ENCODE measurements around the gene PRX. TPM values are rescaled to one million over a fixed set of nuclear protein-coding genes. Genes with fewer than 3 reads are reported as not detected.
"Not testable (repeated sequence)": the region's sequence is repeated elsewhere in the genome, so short reads cannot be mapped to it uniquely, and the experiment has no call there.

The PRX gene
- polyA plus RNA-seq: 0.21 TPM

GRCh38 chr19:40413291-40413845 lies at the start of gene PRX:
TSS of gene PRX (minus strand) at chr19:40413378. CDS start at chr19:40407932, 5,446 bp downstream.
- Mint-ChIP-seq H3K4me3 (peak within 1 kb of the TSS in 1 of 4 donors; percentile 65), H3K27me3 (peaks cover 1% of the 10 kb centered on the region)

GRCh38 chr19:40461669-40462221 lies 48.6 kb upstream of the PRX start:
- H3K27ac Mint-ChIP-seq: peak overlapping the region in 1 of 3 donors; percentile 63
- H3K9me3 Mint-ChIP-seq: no peaks in the 10 kb centered on the region
- peaks cover 14 to 24% (median 24%) of the 10 kb centered on the region in 3 donors for H3K4me1 Mint-ChIP-seq
- H3K4me3 Mint-ChIP-seq: peak overlapping the region in 3 of 4 donors; percentile 24 to 50 (median 47)
- no peaks in the 10 kb centered on the region for H3K36me3 Mint-ChIP-seq
- peaks cover 4% of the 10 kb centered on the region for H3K27me3 Mint-ChIP-seq

More at GRCh38 chr19:40413291-40413845, at the start of gene PRX:
- no peak within 1 kb of the TSS for H3K27ac Mint-ChIP-seq
- H3K36me3 Mint-ChIP-seq: no peaks in the 10 kb centered on the region
- H3K9me3 Mint-ChIP-seq: no peaks in the 10 kb centered on the region
- H3K4me1 Mint-ChIP-seq: peaks cover 7 to 18% (median 9%) of the 10 kb centered on the region in 3 donors

GRCh38 chr19:40460185-40460584 lies 47.0 kb upstream of the PRX start:
- Mint-ChIP-seq H3K4me1 (peaks cover 9 to 15% (median 15%) of the 10 kb centered on the region in 3 donors), H3K27ac (no peak overlapping the region), H3K9me3 (no peaks in the 10 kb centered on the region), H3K36me3 (peaks cover under 1% of the 10 kb centered on the region), H3K4me3 (no peak overlapping the region), H3K27me3 (no peaks in the 10 kb centered on the region)

GRCh38 chr19:40458597-40458974 lies 45.4 kb upstream of the PRX start:
- H3K36me3 Mint-ChIP-seq: peaks cover 1% of the 10 kb centered on the region
- H3K27ac Mint-ChIP-seq: no peak overlapping the region
- H3K9me3 Mint-ChIP-seq: no peaks in the 10 kb centered on the region
- no peak overlapping the region for H3K4me3 Mint-ChIP-seq
- H3K27me3 Mint-ChIP-seq: no peaks in the 10 kb centered on the region
- peaks cover 9 to 10% (median 9%) of the 10 kb centered on the region in 3 donors for H3K4me1 Mint-ChIP-seq

GRCh38 chr19:40457953-40458596 lies 44.9 kb upstream of the PRX start:
- Mint-ChIP-seq H3K4me1 (peaks cover 8 to 10% (median 9%) of the 10 kb centered on the region in 3 donors), H3K9me3 (no peaks in the 10 kb centered on the region), H3K4me3 (no peak overlapping the region), H3K27ac (no peak overlapping the region), H3K27me3 (no peaks in the 10 kb centered on the region), H3K36me3 (peaks cover 1% of the 10 kb centered on the region)

GRCh38 chr19:40457048-40457447 lies 43.9 kb upstream of the PRX start:
- Mint-ChIP-seq H3K27ac (no peak overlapping the region), H3K4me3 (no peak overlapping the region), H3K27me3 (no peaks in the 10 kb centered on the region), H3K9me3 (no peaks in the 10 kb centered on the region), H3K4me1 (peaks cover 5 to 7% (median 7%) of the 10 kb centered on the region in 3 donors), H3K36me3 (peaks cover 1% of the 10 kb centered on the region)

GRCh38 chr19:40453943-40454342 lies 40.8 kb upstream of the PRX start:
- not testable (repeated sequence) for H3K36me3 Mint-ChIP-seq, H3K27ac Mint-ChIP-seq, H3K4me1 Mint-ChIP-seq, H3K9me3 Mint-ChIP-seq, H3K27me3 Mint-ChIP-seq, H3K4me3 Mint-ChIP-seq

- Mint-ChIP-seq H3K27me3 (no peaks in the 10 kb centered on the region), H3K4me1 (peaks cover 0 to 2% (median 0%) of the 10 kb centered on the region in 3 donors), H3K9me3 (no peaks in the 10 kb centered on the region), H3K27ac (no peak overlapping the region), H3K36me3 (peaks cover 5% of the 10 kb centered on the region), H3K4me3 (no peak overlapping the region)
Observed at GRCh38 chr19:40453151-40453735, 40.1 kb upstream of the PRX start.

GRCh38 chr19:40452016-40452415 lies 38.8 kb upstream of the PRX start:
- peak overlapping the region in 1 of 4 donors; percentile 40 for H3K4me3 Mint-ChIP-seq
- peaks cover 0 to 2% (median 0%) of the 10 kb centered on the region in 3 donors for H3K4me1 Mint-ChIP-seq
- H3K36me3 Mint-ChIP-seq: peaks cover 5% of the 10 kb centered on the region

GRCh38 chr19:40450664-40451063 lies 37.5 kb upstream of the PRX start:
- H3K9me3 Mint-ChIP-seq: no peaks in the 10 kb centered on the region
- peaks cover 0 to 2% (median 0%) of the 10 kb centered on the region in 3 donors for H3K4me1 Mint-ChIP-seq
- no peaks in the 10 kb centered on the region for H3K27me3 Mint-ChIP-seq
- no peak overlapping the region for H3K4me3 Mint-ChIP-seq
- H3K27ac Mint-ChIP-seq: no peak overlapping the region
- peaks cover 5% of the 10 kb centered on the region for H3K36me3 Mint-ChIP-seq

More at GRCh38 chr19:40452016-40452415, 38.8 kb upstream of the PRX start:
- Mint-ChIP-seq H3K27ac (no peak overlapping the region), H3K27me3 (no peaks in the 10 kb centered on the region), H3K9me3 (no peaks in the 10 kb centered on the region)

- Mint-ChIP-seq H3K27me3 (no peaks in the 10 kb centered on the region), H3K4me1 (peaks cover 0 to 6% (median 3%) of the 10 kb centered on the region in 3 donors), H3K27ac (no peak overlapping the region), H3K36me3 (peaks cover 3% of the 10 kb centered on the region), H3K9me3 (no peaks in the 10 kb centered on the region), H3K4me3 (no peak overlapping the region)
Observed at GRCh38 chr19:40449506-40449905, 36.3 kb upstream of the PRX start.

GRCh38 chr19:40446263-40446784 lies 33.1 kb upstream of the PRX start:
- Mint-ChIP-seq H3K9me3 (no peaks in the 10 kb centered on the region), H3K27ac (peak overlapping the region in 1 of 3 donors; percentile 96), H3K4me3 (peak overlapping the region in 2 of 4 donors; percentile 57 to 65), H3K36me3 (peaks cover 8% of the 10 kb centered on the region), H3K27me3 (no peaks in the 10 kb centered on the region), H3K4me1 (peaks cover 13 to 14% (median 14%) of the 10 kb centered on the region in 3 donors)

- H3K27me3 Mint-ChIP-seq: no peaks in the 10 kb centered on the region
- no peaks in the 10 kb centered on the region for H3K9me3 Mint-ChIP-seq
- peaks cover 8% of the 10 kb centered on the region for H3K36me3 Mint-ChIP-seq
- H3K4me3 Mint-ChIP-seq: peak overlapping the region in 3 of 4 donors; percentile 59 to 88 (median 65)
- peaks cover 13 to 18% (median 14%) of the 10 kb centered on the region in 3 donors for H3K4me1 Mint-ChIP-seq
- H3K27ac Mint-ChIP-seq: peak overlapping the region; percentile 67 to 96 (median 73)
Observed at GRCh38 chr19:40445780-40446262, 32.6 kb upstream of the PRX start.

- Mint-ChIP-seq H3K4me1 (peaks cover 13 to 18% (median 14%) of the 10 kb centered on the region in 3 donors), H3K9me3 (no peaks in the 10 kb centered on the region), H3K27me3 (no peaks in the 10 kb centered on the region), H3K36me3 (peaks cover 4% of the 10 kb centered on the region), H3K4me3 (peak overlapping the region; percentile 93 to 99 (median 98)), H3K27ac (peak overlapping the region; percentile 96 to 98 (median 98))
Observed at GRCh38 chr19:40444825-40445312, 31.7 kb upstream of the PRX start.

Data from IgD-negative memory B cell (primary cell).